Measurements from ENCODE around the gene PAF1.

PAF1 gene

DNA sequence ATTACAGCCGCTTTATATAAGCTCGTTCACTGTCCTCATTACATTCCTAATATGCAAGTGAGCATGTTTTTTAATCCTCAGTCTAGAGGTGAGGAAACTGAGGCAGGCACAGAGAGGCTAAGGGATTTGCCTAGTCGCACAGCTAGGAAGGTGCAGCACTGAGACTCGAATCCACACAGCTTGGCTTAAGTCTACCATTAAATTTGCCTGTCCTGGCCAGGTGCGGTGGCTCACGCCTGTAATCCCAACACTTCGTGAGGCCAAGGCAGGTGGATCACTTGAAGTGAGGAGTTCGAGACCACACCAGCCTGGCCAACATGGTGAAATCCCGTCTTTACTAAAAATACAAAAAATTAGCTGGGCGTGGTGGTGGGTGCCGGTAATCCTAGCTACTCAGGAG lies 36.8 kb upstream of the PAF1 start:
- no peak for TF ChIP-seq EZH2 (IDR thresholded peaks at IDR 0.05; ENCODE audit: borderline replicate concordance, low read length)
- TF ChIP-seq, protein P1, sequence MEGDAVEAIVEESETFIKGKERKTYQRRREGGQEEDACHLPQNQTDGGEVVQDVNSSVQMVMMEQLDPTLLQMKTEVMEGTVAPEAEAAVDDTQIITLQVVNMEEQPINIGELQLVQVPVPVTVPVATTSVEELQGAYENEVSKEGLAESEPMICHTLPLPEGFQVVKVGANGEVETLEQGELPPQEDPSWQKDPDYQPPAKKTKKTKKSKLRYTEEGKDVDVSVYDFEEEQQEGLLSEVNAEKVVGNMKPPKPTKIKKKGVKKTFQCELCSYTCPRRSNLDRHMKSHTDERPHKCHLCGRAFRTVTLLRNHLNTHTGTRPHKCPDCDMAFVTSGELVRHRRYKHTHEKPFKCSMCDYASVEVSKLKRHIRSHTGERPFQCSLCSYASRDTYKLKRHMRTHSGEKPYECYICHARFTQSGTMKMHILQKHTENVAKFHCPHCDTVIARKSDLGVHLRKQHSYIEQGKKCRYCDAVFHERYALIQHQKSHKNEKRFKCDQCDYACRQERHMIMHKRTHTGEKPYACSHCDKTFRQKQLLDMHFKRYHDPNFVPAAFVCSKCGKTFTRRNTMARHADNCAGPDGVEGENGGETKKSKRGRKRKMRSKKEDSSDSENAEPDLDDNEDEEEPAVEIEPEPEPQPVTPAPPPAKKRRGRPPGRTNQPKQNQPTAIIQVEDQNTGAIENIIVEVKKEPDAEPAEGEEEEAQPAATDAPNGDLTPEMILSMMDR (IDR thresholded peaks at IDR 0.05; ENCODE audit: low read length): no peak
- no peak overlapping the region for H3K9ac ChIP-seq (ENCODE audit: low read length)
- H3K27me3 ChIP-seq (ENCODE audit: insufficient read depth, low read length): no peaks in the 10 kb centered on the region; the same call in 1 of the 2 replicates
- peaks cover 33% of the 10 kb centered on the region for H3K36me3 ChIP-seq (ENCODE audit: insufficient read depth, low read length)
- H3K4me2 ChIP-seq (ENCODE audit: low read length): no peak overlapping the region
- no peak overlapping the region for H3K4me3 ChIP-seq (ENCODE audit: low read depth, low read length, poor library complexity, severe bottlenecking)
- no peak overlapping the region for H2AFZ ChIP-seq (ENCODE audit: low read length)
- no peak overlapping the region for H3K27ac ChIP-seq (ENCODE audit: low read depth, low read length, poor library complexity, severe bottlenecking)
- no peaks in the 10 kb centered on the region for H3K4me1 ChIP-seq (ENCODE audit: insufficient read depth, low read length, severe bottlenecking)
- no peaks in the 10 kb centered on the region for H3K9me3 ChIP-seq (ENCODE audit: low read length)
- no peaks in the 10 kb centered on the region for H3K79me2 ChIP-seq (ENCODE audit: insufficient read depth, low read length)
- no peaks in the 10 kb centered on the region for H3F3A ChIP-seq (ENCODE audit: insufficient read depth, low read length)
- no peaks in the 10 kb centered on the region for H3K9me2 ChIP-seq (ENCODE audit: low read depth, low read length)
- H4K20me1 ChIP-seq (ENCODE audit: insufficient read depth, low read length): no peaks in the 10 kb centered on the region

DNA sequence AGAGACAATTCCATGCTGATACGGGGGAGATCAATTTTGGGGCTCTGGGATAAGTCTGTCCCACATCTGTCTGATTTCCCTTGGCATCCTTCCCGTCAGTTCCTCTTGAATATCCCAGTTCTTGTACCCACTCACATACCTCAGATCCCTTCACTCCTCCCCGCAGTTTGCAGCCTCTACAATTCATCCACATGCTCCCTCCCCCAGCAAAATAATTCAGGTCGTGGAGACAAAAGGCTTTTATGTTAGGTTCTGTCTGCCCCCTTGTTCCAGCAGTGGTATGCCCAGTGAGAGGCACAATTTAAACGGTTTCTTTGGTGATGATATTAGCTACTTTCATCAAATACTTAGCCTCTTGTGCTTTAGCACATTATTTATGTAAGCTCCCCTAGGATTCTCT lies 35.3 kb upstream of the PAF1 start:
- Histone ChIP-seq H2AFZ (ENCODE audit: low read length) (no peak overlapping the region), H3K9me2 (ENCODE audit: low read depth, low read length) (no peaks in the 10 kb centered on the region), H4K20me1 (ENCODE audit: insufficient read depth, low read length) (no peaks in the 10 kb centered on the region), H3K9ac (ENCODE audit: low read length) (no peak overlapping the region), H3K4me1 (ENCODE audit: insufficient read depth, low read length, severe bottlenecking) (no peaks in the 10 kb centered on the region), H3K27me3 (ENCODE audit: insufficient read depth, low read length) (no peaks in the 10 kb centered on the region; the same call in 1 of the 2 replicates), H3K27ac (ENCODE audit: low read depth, low read length, poor library complexity, severe bottlenecking) (no peak overlapping the region), H3K4me3 (ENCODE audit: low read depth, low read length, poor library complexity, severe bottlenecking) (no peak overlapping the region), H3K79me2 (ENCODE audit: insufficient read depth, low read length) (no peaks in the 10 kb centered on the region), H3F3A (ENCODE audit: insufficient read depth, low read length) (no peaks in the 10 kb centered on the region), H3K36me3 (ENCODE audit: insufficient read depth, low read length) (peaks cover 23% of the 10 kb centered on the region), H3K9me3 (ENCODE audit: low read length) (no peaks in the 10 kb centered on the region), H3K4me2 (ENCODE audit: low read length) (no peak overlapping the region)
- TF ChIP-seq, protein P1 (IDR thresholded peaks at IDR 0.05; ENCODE audit: low read length): no peak
- no peak for TF ChIP-seq EZH2 (IDR thresholded peaks at IDR 0.05; ENCODE audit: borderline replicate concordance, low read length)

DNA sequence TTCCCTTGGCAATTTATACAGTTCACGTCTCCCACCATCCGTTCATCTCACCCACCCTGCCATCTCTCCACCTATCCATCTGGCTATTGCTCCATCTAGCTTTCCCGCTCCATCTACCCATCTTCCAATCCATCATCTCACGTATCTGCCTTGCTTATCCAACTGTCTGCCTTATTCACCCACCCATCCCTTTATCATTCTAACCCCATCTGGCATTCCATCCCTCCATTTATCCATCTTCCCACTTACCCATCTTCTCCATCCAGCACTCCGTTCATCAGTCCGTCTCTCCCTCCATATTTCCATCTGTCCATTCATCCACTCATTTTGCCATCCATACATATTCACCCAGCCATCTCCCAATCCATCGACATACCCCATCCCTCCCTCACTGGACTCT lies 34.8 kb upstream of the PAF1 start:
- H3K4me1 ChIP-seq (ENCODE audit: insufficient read depth, low read length, severe bottlenecking): no peaks in the 10 kb centered on the region
- no peaks in the 10 kb centered on the region; the same call in 1 of the 2 replicates for H3K27me3 ChIP-seq (ENCODE audit: insufficient read depth, low read length)
- no peak for TF ChIP-seq EZH2 (IDR thresholded peaks at IDR 0.05; ENCODE audit: borderline replicate concordance, low read length)
- TF ChIP-seq, protein P1 (IDR thresholded peaks at IDR 0.05; ENCODE audit: low read length): no peak
- no peak overlapping the region for H3K4me3 ChIP-seq (ENCODE audit: low read depth, low read length, poor library complexity, severe bottlenecking)
- no peaks in the 10 kb centered on the region for H3F3A ChIP-seq (ENCODE audit: insufficient read depth, low read length)
- H3K36me3 ChIP-seq (ENCODE audit: insufficient read depth, low read length): peaks cover 21% of the 10 kb centered on the region
- H2AFZ ChIP-seq (ENCODE audit: low read length): no peak overlapping the region
- H3K79me2 ChIP-seq (ENCODE audit: insufficient read depth, low read length): no peaks in the 10 kb centered on the region
- no peak overlapping the region for H3K4me2 ChIP-seq (ENCODE audit: low read length)
- no peak overlapping the region for H3K27ac ChIP-seq (ENCODE audit: low read depth, low read length, poor library complexity, severe bottlenecking)
- no peaks in the 10 kb centered on the region for H3K9me3 ChIP-seq (ENCODE audit: low read length)
- no peaks in the 10 kb centered on the region for H3K9me2 ChIP-seq (ENCODE audit: low read depth, low read length)
- H4K20me1 ChIP-seq (ENCODE audit: insufficient read depth, low read length): no peaks in the 10 kb centered on the region
- no peak overlapping the region for H3K9ac ChIP-seq (ENCODE audit: low read length)

Measured in OCI-LY1 (cell line).